ENCODE results near the gene NR2F1-AS1. TPM values are rescaled to one million over a fixed set of nuclear protein-coding genes. Genes with fewer than 3 reads are reported as not detected.

Gene NR2F1-AS1
- polyA plus RNA-seq, 1 donor, result 7.2 TPM

- Histone ChIP-seq H3K27ac (ENCODE audit: low read length) (peak overlapping the region; percentile 36), H3K9me3 (ENCODE audit: control insufficient read depth, low read depth, low read length) (peaks cover 20% of the 10 kb centered on the region), H3K36me3 (ENCODE audit: control insufficient read depth, insufficient read depth, low read length) (no peaks in the 10 kb centered on the region), H3K27me3 (ENCODE audit: control insufficient read depth, insufficient read depth, low read length) (peaks cover 86% of the 10 kb centered on the region), H3K4me3 (ENCODE audit: low read length) (peak overlapping the region; percentile 47), H3K4me1 (ENCODE audit: control insufficient read depth, insufficient read depth, low read length) (peaks cover 30% of the 10 kb centered on the region)
- whole genome bisulfite sequencing (ENCODE audit: insufficient coverage, low lambda C conversion rate), result 7% methylated on average over 6 of the region's 73 CpGs
- DNase-seq, result peak in 1 of 2 donors; percentile 55
These were observed 724 bp downstream of the NR2F1-AS1 start for GRCh38 chr5:93580063-93580926.

- peaks cover 90% of the 10 kb centered on the region for H3K27me3 ChIP-seq (ENCODE audit: control insufficient read depth, insufficient read depth, low read length)
- WGBS (ENCODE audit: insufficient coverage, low lambda C conversion rate), result no CpG with 5 or more reads among the region's 32 CpGs
- peaks cover 30% of the 10 kb centered on the region for H3K4me1 ChIP-seq (ENCODE audit: control insufficient read depth, insufficient read depth, low read length)
- peak overlapping the region; percentile 47 for H3K4me3 ChIP-seq (ENCODE audit: low read length)
- no peak for DNase-seq
- peaks cover 20% of the 10 kb centered on the region for H3K9me3 ChIP-seq (ENCODE audit: control insufficient read depth, low read depth, low read length)
- H3K27ac ChIP-seq (ENCODE audit: low read length), result peak overlapping the region; percentile 36
- H3K36me3 ChIP-seq (ENCODE audit: control insufficient read depth, insufficient read depth, low read length), result no peaks in the 10 kb centered on the region
These were observed 1.3 kb downstream of the NR2F1-AS1 start for GRCh38 chr5:93579692-93580062.

GRCh38 chr5:93578813-93579691, 2.0 kb downstream of the NR2F1-AS1 start:
- H3K36me3 ChIP-seq (ENCODE audit: control insufficient read depth, insufficient read depth, low read length), result no peaks in the 10 kb centered on the region
- DNase-seq, result peak in 1 of 2 donors; percentile 31
- peaks cover 30% of the 10 kb centered on the region for H3K4me1 ChIP-seq (ENCODE audit: control insufficient read depth, insufficient read depth, low read length)
- H3K27ac ChIP-seq (ENCODE audit: low read length), result no peak overlapping the region
- peaks cover 96% of the 10 kb centered on the region for H3K27me3 ChIP-seq (ENCODE audit: control insufficient read depth, insufficient read depth, low read length)
- peaks cover 20% of the 10 kb centered on the region for H3K9me3 ChIP-seq (ENCODE audit: control insufficient read depth, low read depth, low read length)
- peak overlapping the region; percentile 47 for H3K4me3 ChIP-seq (ENCODE audit: low read length)
- no CpG with 5 or more reads among the region's 49 CpGs for WGBS (ENCODE audit: insufficient coverage, low lambda C conversion rate)

- Histone ChIP-seq H3K4me3 (ENCODE audit: low read length) (no peak overlapping the region), H3K9me3 (ENCODE audit: control insufficient read depth, low read depth, low read length) (peaks cover 20% of the 10 kb centered on the region), H3K4me1 (ENCODE audit: control insufficient read depth, insufficient read depth, low read length) (peaks cover 24% of the 10 kb centered on the region), H3K27ac (ENCODE audit: low read length) (no peak overlapping the region), H3K36me3 (ENCODE audit: control insufficient read depth, insufficient read depth, low read length) (no peaks in the 10 kb centered on the region), H3K27me3 (ENCODE audit: control insufficient read depth, insufficient read depth, low read length) (peaks cover 97% of the 10 kb centered on the region)
- no peak for DNase-seq
- WGBS (ENCODE audit: insufficient coverage, low lambda C conversion rate), result 61% methylated on average over 3 of the region's 25 CpGs
These were observed 2.9 kb downstream of the NR2F1-AS1 start for GRCh38 chr5:93577854-93578812.

GRCh38 chr5:93576994-93577853, 3.8 kb downstream of the NR2F1-AS1 start:
- no peak for DNase-seq
- Histone ChIP-seq H3K4me3 (ENCODE audit: low read length) (no peak overlapping the region), H3K27me3 (ENCODE audit: control insufficient read depth, insufficient read depth, low read length) (peaks cover 97% of the 10 kb centered on the region), H3K27ac (ENCODE audit: low read length) (no peak overlapping the region), H3K9me3 (ENCODE audit: control insufficient read depth, low read depth, low read length) (peaks cover 22% of the 10 kb centered on the region), H3K4me1 (ENCODE audit: control insufficient read depth, insufficient read depth, low read length) (peaks cover 20% of the 10 kb centered on the region), H3K36me3 (ENCODE audit: control insufficient read depth, insufficient read depth, low read length) (no peaks in the 10 kb centered on the region)
- WGBS (ENCODE audit: insufficient coverage, low lambda C conversion rate), result no CpG with 5 or more reads among the region's 9 CpGs

GRCh38 chr5:93575461-93576414, 5.3 kb downstream of the NR2F1-AS1 start:
- Histone ChIP-seq H3K27me3 (ENCODE audit: control insufficient read depth, insufficient read depth, low read length) (peaks cover 100% of the 10 kb centered on the region), H3K4me3 (ENCODE audit: low read length) (no peak overlapping the region), H3K9me3 (ENCODE audit: control insufficient read depth, low read depth, low read length) (peaks cover 22% of the 10 kb centered on the region), H3K27ac (ENCODE audit: low read length) (no peak overlapping the region), H3K36me3 (ENCODE audit: control insufficient read depth, insufficient read depth, low read length) (no peaks in the 10 kb centered on the region), H3K4me1 (ENCODE audit: control insufficient read depth, insufficient read depth, low read length) (peaks cover 24% of the 10 kb centered on the region)
- no CpG with 5 or more reads among the region's 6 CpGs for WGBS (ENCODE audit: insufficient coverage, low lambda C conversion rate)
- no peak for DNase-seq

GRCh38 chr5:93574491-93575305, 6.3 kb downstream of the NR2F1-AS1 start:
- peaks cover 21% of the 10 kb centered on the region for H3K4me1 ChIP-seq (ENCODE audit: control insufficient read depth, insufficient read depth, low read length)
- H3K4me3 ChIP-seq (ENCODE audit: low read length), result no peak overlapping the region
- no peak overlapping the region for H3K27ac ChIP-seq (ENCODE audit: low read length)
- 18% methylated on average over 4 of the region's 12 CpGs for WGBS (ENCODE audit: insufficient coverage, low lambda C conversion rate)
- peaks cover 100% of the 10 kb centered on the region for H3K27me3 ChIP-seq (ENCODE audit: control insufficient read depth, insufficient read depth, low read length)
- H3K9me3 ChIP-seq (ENCODE audit: control insufficient read depth, low read depth, low read length), result peaks cover 20% of the 10 kb centered on the region
- H3K36me3 ChIP-seq (ENCODE audit: control insufficient read depth, insufficient read depth, low read length), result no peaks in the 10 kb centered on the region
- no peak for DNase-seq
